ENCODE data around the gene TBCB. TPM values are rescaled to one million over a fixed set of nuclear protein-coding genes. Genes with fewer than 3 reads are reported as not detected.
"Not testable (repeated sequence)": the region's sequence is repeated elsewhere in the genome, so short reads cannot be mapped to it uniquely, and the experiment has no call there.

TBCB gene, protein sequence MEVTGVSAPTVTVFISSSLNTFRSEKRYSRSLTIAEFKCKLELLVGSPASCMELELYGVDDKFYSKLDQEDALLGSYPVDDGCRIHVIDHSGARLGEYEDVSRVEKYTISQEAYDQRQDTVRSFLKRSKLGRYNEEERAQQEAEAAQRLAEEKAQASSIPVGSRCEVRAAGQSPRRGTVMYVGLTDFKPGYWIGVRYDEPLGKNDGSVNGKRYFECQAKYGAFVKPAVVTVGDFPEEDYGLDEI
- 80.0 TPM for polyA plus RNA-seq (ENCODE audit: insufficient read length)

DNA sequence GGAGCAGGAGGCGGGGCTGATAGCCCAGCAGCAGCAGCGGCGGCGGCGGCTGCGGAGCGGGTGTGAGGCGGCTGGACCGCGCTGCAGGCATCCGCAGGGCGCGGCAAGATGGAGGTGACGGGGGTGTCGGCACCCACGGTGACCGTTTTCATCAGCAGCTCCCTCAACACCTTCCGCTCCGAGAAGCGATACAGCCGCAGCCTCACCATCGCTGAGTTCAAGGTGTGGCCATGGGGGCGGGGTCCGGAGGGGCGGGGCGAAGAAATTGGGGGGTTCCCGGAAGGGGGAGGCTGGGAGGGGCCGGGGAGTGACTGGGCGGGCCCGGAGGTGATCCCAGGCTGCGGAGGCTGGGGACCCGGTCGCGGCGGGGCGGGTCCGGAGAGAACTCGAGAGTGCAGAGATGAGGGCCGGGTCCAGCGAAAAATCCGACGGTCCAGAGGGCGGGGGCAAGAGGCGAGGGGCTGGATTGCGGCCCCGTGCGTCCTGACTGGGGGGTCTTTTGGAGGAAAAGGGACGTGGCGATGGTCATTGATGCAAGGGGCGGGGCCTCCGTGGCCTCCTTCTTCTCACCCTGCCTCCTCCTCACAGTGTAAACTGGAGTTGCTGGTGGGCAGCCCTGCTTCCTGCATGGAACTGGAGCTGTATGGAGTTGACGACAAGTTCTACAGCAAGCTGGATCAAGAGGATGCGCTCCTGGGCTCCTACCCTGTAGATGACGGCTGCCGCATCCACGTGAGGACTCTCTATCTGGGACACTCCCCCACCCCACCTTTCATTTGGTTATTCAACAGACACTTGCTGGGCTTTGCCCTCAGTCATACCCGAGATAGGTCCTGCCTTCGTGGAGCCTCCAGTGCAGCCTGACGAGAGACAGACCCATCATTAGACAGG, at the start of gene TBCB:
TBCB (plus strand) TSS at position 16 of the 891 bp plus-strand sequence; CDS start at position 109, 93 bp downstream.
- DNase-seq (ENCODE audit: low read depth) = no peak

DNA sequence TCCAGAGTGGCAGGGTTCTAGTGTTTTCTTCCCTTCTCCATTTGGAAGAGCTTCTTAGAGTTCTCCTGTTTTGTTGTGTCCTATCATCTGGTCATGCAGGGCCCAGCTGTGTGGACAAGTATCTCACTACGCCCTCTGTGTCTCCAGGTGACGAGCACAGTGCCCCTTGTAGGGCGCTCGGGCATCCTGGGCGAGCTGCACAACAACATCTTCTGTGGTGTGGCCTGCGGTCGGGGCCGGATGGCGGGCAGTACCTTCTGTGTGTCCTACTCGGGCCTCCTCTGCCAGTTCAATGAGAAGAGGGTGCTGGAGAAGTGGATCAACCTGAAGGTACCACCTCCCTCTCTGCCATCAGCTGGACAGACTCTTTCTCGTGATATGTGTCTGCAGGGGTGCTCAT, 47.6 kb upstream of the TBCB start:
- DNase-seq (ENCODE audit: low read depth) = no peak

DNA sequence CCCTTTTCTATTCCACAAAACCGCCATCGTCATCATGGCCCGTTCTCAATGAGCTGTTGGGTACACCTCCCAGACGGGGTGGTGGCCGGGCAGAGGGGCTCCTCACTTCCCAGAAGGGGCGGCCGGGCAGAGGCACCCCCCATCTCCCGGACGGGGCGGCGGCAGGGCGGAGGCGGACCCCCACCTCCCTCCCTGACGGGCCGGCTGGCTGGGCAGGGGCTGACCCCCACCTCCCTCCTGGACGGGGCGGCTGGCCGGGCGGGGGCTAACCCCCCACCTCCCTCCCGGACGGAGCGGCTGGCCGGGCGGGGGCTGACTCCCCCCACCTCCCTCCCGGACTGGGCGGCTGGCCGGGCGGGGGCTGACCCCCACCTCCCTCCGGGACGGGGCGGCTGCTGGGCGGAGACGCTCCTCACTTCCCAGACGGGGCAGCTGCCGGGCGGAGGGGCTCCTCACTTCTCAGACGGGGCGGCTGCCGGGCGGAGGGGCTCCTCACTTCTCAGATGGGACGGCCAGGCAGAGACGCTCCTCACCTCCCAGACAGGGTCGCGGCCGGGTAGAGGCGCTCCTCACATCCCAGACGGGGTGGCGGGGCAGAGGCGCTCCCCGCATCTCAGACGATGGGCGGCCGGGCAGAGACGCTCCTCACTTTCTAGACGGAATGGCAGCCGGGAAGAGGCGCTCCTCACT, 46.3 kb upstream of the TBCB start:
- DNase-seq (ENCODE audit: low read depth) = not testable (repeated sequence)

DNA sequence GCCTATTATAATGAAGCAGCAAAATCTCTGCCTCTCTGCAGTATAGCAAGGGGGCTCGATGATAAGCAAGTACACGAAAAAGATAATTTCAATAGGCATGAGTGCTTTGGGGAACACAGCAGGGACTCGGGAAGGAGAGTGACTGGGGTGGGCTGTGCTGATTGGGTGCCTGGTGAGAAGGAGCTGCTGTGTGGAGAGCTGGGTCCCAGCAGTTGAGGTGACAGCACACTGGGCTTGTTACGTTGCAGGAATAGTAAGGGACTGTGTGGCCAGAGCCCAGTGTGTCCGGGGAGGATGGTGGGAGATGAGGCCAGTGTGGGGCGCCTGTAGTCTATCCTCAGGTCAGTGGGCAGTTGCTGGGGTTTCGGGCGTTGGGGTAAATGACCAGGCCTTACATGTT, 43.2 kb upstream of the TBCB start:
- no peak for DNase-seq (ENCODE audit: low read depth)

DNA sequence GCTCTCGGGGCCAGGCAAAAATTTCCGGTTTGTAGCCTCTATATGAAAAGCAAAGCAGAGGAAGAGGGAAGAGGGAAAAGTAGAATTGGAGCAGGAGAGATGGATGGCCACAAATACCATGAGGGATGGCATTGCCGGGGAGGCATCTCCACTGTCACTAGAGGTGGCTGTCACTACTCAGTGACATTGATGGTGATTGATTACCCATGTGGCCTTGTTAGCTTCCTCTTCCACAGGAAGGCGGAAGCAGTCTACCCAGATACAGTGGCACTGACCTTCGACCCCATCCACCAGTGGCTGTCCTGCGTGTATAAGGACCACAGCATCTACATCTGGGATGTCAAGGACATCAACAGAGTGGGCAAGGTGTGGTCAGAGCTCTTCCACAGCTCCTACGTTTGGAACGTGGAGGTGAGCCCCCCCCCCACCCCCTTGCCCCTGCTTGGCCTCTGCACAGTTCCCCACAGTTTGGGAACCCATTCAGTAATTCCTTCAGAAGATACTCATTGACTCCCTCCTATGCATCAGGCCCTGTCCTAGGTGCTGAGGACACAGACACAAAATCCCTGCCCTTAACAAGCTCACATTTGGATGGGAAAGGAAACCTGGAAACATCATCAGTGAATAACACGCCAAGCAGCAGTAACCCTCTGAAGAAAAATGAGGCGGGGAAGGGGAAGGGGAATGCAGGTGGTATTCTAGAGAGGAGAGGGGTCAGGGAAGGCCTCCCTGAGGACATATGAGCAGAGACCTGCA, 42.0 kb upstream of the TBCB start:
- no peak for DNase-seq (ENCODE audit: low read depth)

DNA sequence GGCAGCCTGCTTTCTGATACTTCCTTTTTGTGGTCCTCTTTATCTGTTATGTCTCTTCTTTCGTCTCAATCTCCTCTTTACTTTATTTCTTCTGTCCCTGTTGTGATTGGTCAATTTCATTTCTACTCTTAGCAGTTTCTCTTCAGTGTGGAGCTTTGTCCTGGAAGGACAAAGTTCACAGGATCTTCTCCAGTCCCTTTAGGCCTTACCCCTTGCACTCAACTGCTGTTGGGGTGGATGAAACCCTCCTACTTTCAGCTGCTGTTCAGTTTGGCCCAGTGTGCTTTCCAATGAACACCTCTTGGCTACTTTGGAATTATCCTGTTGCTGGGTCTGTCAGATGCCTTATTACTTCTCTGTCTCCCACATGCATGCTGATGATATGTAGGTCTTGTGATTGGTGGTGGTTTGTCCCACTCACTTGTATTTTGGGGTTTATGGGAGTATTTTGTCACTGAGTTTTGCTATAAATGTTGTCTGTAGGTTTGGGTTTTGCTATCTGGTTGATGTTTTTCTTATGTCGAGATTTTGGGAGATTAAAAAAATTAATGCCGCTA, 35.8 kb upstream of the TBCB start:
- DNase-seq (ENCODE audit: low read depth) = no peak

DNA sequence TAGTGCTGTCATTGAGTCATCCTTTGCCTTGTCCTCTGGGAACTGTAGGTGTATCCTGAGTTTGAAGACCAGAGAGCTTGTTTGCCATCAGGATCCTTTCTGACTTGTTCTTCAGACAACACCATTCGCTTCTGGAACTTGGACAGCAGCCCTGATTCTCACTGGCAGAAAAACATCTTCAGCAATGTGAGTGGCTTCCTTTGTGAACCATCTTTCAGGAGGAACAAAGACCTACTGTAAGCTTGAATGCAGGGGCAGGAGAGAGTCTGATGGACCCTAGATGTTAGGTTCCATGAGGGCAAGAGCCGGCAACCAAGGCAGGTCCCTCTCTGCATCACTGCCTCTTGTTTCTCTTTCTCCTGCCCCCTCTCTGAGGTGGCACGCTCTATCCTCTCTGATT, 33.9 kb upstream of the TBCB start:
- DNase-seq (ENCODE audit: low read depth) = no peak

DNA sequence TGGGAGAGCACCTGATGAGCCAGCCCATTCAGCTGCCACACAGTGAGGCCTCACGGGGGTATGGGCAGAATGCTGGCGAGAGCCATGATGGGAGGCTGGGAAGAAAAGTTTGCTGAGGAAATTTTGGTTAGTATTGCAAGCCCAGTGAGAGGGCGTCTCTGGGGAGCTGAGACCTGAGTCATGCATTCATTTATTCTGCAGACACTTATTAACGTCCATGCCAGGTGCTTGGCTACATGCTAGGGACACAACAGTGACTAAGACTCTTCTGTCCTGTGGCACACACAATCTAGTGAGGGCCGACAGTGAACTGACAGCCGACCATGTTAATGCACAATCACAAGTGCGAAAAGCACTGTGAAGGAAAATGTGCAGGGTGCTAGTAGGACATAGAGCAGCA, 33.4 kb upstream of the TBCB start:
- DNase-seq (ENCODE audit: low read depth) = no peak

DNA sequence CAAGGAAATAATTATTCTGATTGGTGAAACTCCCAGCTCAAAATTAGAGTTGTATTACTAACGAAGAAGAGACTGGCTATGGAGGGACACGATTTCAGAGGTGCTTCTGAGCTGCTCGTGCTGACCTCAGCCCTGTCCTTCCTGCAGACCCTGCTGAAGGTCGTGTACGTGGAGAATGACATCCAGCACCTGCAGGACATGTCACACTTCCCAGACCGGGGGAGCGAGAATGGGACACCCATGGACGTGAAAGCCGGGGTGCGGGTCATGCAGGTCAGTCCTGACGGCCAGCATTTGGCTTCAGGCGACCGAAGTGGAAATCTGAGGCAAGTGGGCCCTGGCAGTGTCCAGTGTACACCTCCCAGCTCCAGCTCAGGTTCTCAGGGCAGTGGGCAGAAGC, 32.4 kb upstream of the TBCB start:
- no peak for DNase-seq (ENCODE audit: low read depth)

DNA sequence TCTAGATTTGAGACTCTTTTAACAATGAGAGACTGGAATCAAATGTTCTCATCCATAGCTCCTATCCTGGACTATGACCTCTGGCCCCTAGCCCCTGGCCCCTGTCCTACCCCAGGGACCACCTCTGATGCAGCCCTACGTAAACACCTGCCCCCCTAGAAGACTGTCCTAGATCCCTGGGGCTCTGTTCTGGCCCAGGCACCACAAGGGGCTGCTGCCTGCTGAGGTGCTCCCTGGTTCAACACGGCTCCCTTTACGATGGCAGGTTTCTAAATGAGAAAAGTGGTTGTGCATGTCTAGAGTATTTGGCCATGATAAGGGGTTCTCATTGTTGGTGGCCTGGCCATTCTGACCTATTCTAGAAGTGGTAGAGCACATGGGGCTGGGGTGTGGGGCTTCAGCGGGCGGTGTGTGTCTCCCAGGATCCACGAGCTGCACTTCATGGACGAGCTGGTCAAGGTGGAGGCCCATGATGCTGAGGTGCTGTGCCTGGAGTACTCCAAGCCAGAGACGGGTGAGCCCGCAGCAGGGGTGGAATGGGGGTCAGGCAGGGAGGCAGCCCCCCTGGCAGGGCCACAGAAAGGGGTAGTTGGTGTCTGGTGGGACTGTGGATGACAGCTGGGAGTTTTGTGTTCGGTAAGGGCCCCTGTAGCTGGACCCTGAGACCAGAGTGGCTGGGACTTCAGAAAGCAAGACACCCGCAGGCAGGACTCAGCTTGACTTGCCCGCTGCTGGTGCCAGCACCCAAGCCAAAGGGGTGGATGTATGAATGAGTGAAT, 30.8 kb upstream of the TBCB start:
- DNase-seq (ENCODE audit: low read depth) = no peak

DNA sequence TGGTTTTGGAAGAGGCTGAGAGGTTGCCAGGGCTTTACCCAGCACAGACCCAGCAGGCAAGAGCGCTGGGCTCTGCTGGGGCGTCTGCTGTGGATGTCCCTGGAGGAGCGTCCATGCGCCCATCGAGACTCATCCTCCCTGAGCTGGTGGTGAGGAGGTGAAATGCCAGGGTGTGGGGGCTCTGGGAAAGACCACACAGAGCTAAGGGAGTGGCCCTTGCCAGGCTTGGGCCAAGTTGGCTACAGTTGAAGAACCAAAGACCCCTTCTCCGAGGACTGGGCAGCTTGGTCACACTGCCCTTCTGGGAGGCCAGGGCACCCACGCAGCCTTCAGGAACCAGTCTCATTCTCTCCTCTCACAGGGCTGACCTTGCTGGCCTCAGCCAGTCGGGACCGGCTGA, 28.9 kb upstream of the TBCB start:
- no peak for DNase-seq (ENCODE audit: low read depth)

DNA sequence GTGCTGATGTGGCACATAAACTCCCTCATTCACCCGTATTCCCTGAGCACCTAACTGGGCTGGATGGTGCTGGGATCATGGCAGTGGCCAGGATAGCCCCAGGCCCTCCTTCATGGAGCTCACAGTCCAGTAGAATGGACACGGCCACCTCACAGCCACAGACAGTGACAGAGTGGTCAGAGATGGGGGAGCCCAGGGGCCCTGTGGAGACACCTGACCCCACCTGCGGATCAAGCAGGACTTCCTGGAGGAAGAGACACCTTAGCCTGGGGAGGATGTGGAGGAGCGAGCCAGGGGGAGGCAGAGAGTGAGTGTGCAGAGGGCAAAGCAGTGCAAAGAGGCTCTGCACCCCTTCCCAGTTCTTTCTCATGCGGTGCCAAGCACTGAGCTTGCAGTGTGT, 25.4 kb upstream of the TBCB start:
- DNase-seq (ENCODE audit: low read depth) = no peak

DNA sequence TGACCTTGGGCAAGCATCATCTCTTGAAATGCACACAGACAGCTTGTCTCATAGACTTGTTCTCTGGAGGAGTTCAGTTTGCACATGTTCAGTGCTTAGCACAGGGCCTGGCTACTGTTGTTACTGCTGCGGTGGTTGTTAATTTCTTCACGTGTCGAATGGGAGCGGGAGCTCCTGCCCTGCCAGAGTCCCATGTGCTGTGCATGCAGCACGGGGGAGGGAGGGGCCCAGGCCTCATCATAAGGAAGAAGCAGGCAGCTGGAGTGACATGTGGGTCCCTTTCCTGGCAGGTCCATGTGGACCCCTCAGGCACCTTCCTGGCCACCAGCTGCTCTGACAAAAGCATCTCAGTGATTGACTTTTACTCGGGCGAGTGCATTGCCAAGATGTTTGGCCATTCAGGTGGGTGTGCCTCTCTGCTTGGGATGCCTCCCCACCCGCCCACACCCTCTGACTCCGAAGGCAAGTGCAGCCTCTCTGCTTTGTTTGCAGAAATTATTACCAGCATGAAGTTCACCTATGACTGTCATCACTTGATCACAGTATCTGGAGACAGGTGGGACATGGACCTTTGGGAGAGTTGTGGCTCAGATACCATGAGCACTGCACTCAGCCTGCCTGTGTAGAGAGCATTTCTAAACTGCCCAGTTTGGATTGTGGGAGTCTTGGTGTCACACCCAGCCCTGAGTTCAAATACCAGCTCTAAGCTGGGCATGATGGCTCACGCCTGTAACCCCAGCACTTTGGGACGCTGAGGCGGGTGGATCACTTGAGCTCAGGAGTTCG, 24.2 kb upstream of the TBCB start:
- DNase-seq (ENCODE audit: low read depth) = no peak

DNA sequence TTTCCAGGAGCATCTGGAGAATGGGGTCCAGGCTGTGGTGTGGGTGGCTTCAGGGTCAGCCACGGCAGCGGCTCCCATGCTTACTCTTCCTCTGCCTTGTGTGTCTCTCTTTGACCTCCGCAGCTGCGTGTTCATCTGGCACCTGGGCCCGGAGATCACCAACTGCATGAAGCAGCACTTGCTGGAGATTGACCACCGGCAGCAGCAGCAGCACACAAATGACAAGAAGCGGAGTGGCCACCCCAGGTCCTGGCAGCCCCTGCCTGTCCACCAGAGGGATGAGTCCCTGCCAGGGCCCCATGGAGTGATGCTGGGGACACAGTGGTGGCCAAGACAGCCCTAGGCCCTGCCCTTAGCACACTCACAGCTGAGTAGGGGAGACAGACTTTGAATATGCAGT, 22.7 kb upstream of the TBCB start:
- no peak for DNase-seq (ENCODE audit: low read depth)

DNA sequence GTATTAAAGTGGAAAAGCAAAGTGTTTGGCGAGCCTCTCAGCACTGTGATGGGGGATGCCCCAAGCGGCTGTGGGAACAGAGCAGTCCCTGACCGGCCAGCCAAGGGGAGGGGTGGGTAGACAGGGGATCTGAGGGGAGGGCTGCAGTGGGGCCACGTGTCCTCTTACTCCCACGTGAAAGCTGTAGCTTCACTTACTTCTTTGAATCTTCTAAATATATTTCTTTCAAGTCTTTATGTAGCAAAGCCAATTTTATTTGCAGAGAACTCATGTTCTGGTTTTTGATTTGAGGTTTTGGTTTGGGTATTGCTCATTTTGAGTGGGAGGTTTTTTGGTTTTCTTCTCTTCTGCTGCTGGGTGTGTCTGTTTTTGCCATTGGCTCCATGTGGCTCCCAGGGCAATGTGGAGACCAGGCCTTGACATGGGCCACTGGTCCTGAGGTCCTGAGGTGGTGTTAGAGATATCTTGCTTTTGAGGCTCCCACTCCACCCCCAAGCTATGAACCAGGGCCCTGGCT, 22.1 kb upstream of the TBCB start:
- no peak for DNase-seq (ENCODE audit: low read depth)

DNA sequence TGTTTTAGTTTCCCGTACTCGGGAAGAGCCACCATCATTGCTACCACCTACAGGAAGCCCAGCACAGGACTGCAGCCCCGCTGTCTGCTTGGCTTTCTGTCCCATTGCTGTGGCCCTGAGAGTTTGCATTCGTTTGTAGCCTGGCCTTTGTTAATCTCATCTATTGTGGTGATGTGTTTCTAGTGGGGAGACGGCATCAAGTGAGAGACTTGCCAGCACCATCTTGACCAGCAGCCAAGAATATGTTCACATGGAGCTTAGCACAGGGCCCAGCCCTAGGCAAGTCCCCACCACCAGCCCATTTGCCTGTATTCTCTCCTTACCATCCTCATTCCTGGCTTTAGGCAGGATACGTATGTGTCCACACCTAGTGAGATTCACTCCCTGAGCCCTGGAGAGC, 21.6 kb upstream of the TBCB start:
- no peak for DNase-seq (ENCODE audit: low read depth)

DNA sequence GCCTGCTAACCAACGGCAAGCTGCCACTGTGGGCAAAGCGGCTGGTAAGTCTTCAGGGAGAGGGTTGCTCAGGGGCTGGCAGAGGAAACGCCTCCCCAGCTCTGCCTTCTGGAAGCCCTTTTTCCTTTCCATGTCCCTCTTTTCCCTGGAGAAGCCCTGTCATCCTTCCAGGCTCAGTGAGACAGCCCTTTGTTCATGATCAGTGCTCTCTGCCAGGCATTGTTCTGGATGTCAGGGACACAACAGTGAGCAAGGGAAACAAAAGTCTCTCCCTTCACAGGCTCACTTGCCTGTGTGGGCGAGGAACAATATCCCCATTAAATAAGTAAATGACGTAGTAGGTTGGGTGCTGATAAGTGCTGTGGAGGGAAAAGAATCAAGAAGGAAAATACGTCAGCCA, 18.2 kb upstream of the TBCB start:
- DNase-seq (ENCODE audit: low read depth) = no peak

DNA sequence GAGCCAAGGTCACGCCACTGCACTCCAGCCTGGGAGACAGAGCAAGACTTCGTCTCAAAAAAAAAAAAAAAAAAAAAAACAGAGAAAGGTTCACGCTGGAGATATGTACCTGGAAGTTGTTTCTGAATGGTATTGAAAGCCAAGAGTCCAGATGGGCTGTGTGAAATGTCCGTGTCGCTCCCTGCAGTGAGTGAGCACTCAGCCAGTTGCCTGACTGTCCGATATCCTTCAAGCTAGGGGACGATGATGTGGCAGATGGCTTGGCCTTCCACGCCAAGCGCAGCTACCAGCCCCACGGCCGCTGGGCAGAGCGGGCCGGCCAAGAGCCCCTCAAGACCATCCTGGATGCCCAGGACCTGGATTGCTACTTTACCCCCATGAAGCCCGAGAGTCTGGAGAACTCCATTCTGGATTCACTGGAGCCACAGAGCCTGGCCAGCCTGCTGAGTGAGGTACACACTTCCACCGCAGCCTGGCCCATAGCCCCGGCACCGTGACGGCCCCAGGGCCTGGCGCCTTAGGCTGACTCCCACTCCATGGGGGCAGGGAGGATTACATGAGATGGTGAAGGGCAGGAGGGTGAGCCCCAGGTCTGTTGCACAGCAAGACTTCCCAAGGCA, 16.0 kb upstream of the TBCB start:
- DNase-seq (ENCODE audit: low read depth) = no peak

DNA sequence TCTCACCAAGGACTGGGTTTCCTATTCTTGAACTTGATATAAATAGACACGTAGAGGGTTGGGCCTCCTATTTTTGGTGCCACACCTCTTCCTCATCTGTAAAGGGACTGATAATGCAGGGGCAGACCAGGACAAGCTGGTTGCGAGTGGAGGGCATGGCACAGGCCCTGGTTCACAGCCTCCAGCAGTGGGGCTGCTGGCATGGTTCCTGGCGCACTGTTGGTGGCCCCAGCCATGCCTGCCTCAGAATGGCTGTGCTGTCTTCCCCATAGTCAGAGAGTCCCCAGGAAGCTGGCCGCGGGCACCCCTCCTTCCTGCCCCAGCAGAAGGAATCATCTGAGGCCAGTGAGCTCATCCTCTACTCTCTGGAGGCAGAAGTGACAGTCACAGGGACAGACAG, 14.8 kb upstream of the TBCB start:
- DNase-seq (ENCODE audit: low read depth) = no peak

Data from forelimb muscle (tissue), 1 donor.